Activated CD4-positive, alpha-beta memory T cell treated with anti-CD3 and anti-CD28 coated beads for 36 hours (primary cell): ENCODE measurements around the gene MYH10. TPM values are rescaled to one million over a fixed set of nuclear protein-coding genes. Genes with fewer than 3 reads are reported as not detected.

ENCODE experiments used
- CTCF ChIA-PET: fragments of 350-600 bp; sonication (Branson Sonifier 250); formaldehyde crosslinking; loops from one replicate; lab custom pipeline; 2021; ENCODE audit warnings: antibody characterized with exemption, inconsistent platforms; lab: Charles Lee
- POLR2A ChIA-PET: fragments of 350-600 bp; sonication (Branson Sonifier 250); formaldehyde crosslinking; loops from one replicate; lab custom pipeline; 2021; ENCODE audit warnings: antibody characterized with exemption; lab: Charles Lee
- DNase-seq: peaks from one replicate; pipeline ENCODE4 v3.0.0-alpha.2; 2020
- H3K27ac Mint-ChIP-seq: one replicate; pipeline ENCODE4 v1.8.0; 2021; ENCODE audit warnings: mixed read lengths
- H3K27me3 Mint-ChIP-seq: one replicate; pipeline ENCODE4 v1.8.0; 2021; ENCODE audit warnings: mixed read lengths
- H3K36me3 Mint-ChIP-seq: one replicate; pipeline ENCODE4 v1.8.0; 2021; ENCODE audit warnings: mixed read lengths
- H3K4me1 Mint-ChIP-seq: one replicate; pipeline ENCODE4 v1.8.0; 2021; ENCODE audit warnings: low read depth, mixed read lengths
- H3K4me3 Mint-ChIP-seq: one replicate; pipeline ENCODE4 v1.8.0; 2021; ENCODE audit warnings: mild to moderate bottlenecking, mixed read lengths
- H3K9me3 Mint-ChIP-seq: one replicate; pipeline ENCODE4 v1.8.0; 2021; ENCODE audit warnings: mixed read lengths
- intact Hi-C: fragments of 100-400 bp; cut with micrococcal nuclease; formaldehyde crosslinking; loops from one replicate; pipeline ENCODE4 v1.15.1; 2023
- total RNA-seq, 2 experiments: library from RNA; stranded (reverse); gene quantifications; one replicate each; pipeline ENCODE4 v1.2.3, GENCODE V29; 2021

MYH10 gene
- total RNA-seq, 2 experiments from 2014 or later, result 15.6 to 20.6 TPM

DNA sequence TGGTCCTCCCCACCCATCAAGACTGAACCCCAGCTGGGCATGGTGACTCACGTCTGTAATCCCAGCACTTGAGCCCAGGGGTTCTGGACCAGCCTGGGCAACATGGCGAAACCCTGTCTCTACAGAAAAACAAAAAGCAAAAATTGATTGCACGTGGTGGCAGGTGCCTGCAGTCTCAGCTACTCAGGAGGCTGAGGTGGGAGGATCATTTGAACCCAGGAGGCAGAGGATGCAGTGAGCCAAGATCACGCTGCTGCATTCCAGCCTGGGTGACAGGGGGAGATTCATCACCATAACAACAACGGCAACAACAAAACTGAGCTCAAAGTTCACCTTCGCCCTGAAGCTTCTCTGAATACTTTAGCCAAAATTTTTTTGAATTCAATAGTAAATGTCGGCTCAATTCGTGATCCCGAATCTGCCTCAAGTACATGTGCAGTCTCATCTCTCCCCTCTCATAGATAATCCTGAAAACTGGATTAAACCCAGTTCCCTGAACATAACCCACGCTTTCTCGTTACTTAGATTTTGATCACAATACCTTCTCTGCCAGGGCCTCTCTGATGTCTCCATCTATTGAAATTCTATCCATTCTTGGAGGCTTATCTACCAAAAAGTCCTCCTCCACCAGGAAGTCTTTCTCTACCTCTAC, 13.5 kb upstream of the MYH10 start:
- no peak overlapping the region for H3K4me3 Mint-ChIP-seq
- no peaks in the 10 kb centered on the region for H3K9me3 Mint-ChIP-seq
- POLR2A ChIA-PET, result no interaction called here
- CTCF ChIA-PET, result no interaction called here
- DNase-seq, result no peak
- H3K27me3 Mint-ChIP-seq, result peaks cover 16% of the 10 kb centered on the region
- no peak overlapping the region for H3K27ac Mint-ChIP-seq
- H3K4me1 Mint-ChIP-seq, result no peaks in the 10 kb centered on the region
- intact Hi-C loops, result no loop called here
- H3K36me3 Mint-ChIP-seq, result no peaks in the 10 kb centered on the region

DNA sequence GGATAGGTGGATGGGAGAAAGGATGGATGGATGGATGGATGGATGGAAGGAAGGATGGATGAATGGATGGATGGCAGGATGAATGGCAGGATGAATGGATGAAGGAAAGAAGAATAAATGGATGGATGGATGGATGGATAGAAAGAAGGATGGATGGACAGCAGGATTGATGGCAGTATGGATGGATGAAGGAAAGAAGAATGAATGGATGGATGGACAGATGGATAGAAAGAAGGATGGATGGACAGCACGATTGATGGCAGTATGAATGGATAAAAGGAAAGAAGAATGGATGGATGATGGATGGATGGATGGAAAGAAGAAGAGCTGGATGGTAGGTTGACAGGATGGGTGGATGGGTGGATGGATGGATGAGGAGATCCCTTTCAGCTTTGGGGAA, 9.2 kb upstream of the MYH10 start:
- intact Hi-C loops, result no loop called here
- Mint-ChIP-seq H3K4me1 (no peaks in the 10 kb centered on the region), H3K4me3 (no peak overlapping the region), H3K9me3 (no peaks in the 10 kb centered on the region), H3K36me3 (no peaks in the 10 kb centered on the region), H3K27ac (no peak overlapping the region), H3K27me3 (peaks cover 9% of the 10 kb centered on the region)
- ChIA-PET POLR2A (no interaction called here), CTCF (interaction anchor here (1.4 kb wide), 1 partner anchor 146 kb away, joined by 3 read pairs; no protein-coding TSS in a partner anchor)
- no peak for DNase-seq

DNA sequence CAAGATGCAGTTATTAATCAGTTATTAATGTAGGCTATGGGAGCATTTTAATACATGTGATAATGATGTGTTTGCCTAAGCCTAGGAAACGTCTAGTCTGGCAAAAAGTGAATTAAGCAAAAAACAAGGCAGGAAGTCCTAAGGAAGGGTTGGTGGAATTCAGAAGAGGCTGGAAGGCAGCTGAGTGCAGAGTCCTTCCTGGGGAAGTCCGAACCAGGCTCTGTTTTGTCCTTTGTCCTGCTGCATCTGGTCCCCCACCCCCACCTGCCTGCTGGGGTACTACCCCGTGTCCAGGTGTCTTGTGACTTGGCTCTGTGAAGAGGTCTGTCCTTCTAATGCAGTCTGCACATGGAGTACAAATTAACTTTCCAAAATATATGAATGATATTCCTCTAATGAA, 1.5 kb upstream of the MYH10 start:
- intact Hi-C loops, result no loop called here
- H3K27me3 Mint-ChIP-seq, result peaks cover 38% of the 10 kb centered on the region
- CTCF ChIA-PET, result interaction anchor here (1.6 kb wide), 1 partner anchor 114 kb away, joined by 4 read pairs; no protein-coding TSS in a partner anchor

DNA sequence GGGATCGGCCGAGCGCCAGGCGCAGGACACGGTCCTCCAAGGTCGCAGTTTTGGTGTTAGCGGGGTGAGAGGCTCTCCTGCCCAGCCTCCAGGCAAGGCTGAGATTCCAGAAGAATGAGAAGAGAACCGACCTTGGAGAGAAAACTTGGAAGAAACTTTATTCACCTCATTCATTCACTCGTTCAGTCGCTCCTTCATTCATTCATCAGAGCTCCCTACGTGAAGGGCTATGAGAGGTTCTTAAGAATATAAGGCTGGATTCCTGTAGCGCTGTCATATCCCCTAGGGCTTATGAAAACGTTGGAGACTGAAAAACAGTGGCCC, 991 bp upstream of the MYH10 start:
- POLR2A ChIA-PET, result interaction anchor here (0.6 kb wide), 1 partner anchor 14 kb away, joined by 4 read pairs; no protein-coding TSS in a partner anchor
- intact Hi-C loops, result loop anchor here (2.0 kb wide), 1 partner anchor 197 kb away; the partner anchor contains the start of gene NDEL1
- no peaks in the 10 kb centered on the region for H3K9me3 Mint-ChIP-seq
- peaks cover 36% of the 10 kb centered on the region for H3K27me3 Mint-ChIP-seq
- peak overlapping the region; percentile 63 for H3K4me3 Mint-ChIP-seq
- H3K4me1 Mint-ChIP-seq, result peaks cover 7% of the 10 kb centered on the region
- no peak for DNase-seq
- CTCF ChIA-PET, result interaction anchor here (1.0 to 1.6 kb wide), 3 partner anchors 114 to 221 kb away, joined by 3 to 5 read pairs (median 4); no protein-coding TSS in a partner anchor
- H3K27ac Mint-ChIP-seq, result no peak overlapping the region
- H3K36me3 Mint-ChIP-seq, result peaks cover 1% of the 10 kb centered on the region

More for the DNA sequence above, 1.5 kb upstream of the MYH10 start:
- H3K36me3 Mint-ChIP-seq, result peaks cover 1% of the 10 kb centered on the region
- POLR2A ChIA-PET, result no interaction called here
- no peaks in the 10 kb centered on the region for H3K9me3 Mint-ChIP-seq
- DNase-seq, result no peak
- H3K4me3 Mint-ChIP-seq, result no peak overlapping the region
- peaks cover 7% of the 10 kb centered on the region for H3K4me1 Mint-ChIP-seq
- H3K27ac Mint-ChIP-seq, result no peak overlapping the region

DNA sequence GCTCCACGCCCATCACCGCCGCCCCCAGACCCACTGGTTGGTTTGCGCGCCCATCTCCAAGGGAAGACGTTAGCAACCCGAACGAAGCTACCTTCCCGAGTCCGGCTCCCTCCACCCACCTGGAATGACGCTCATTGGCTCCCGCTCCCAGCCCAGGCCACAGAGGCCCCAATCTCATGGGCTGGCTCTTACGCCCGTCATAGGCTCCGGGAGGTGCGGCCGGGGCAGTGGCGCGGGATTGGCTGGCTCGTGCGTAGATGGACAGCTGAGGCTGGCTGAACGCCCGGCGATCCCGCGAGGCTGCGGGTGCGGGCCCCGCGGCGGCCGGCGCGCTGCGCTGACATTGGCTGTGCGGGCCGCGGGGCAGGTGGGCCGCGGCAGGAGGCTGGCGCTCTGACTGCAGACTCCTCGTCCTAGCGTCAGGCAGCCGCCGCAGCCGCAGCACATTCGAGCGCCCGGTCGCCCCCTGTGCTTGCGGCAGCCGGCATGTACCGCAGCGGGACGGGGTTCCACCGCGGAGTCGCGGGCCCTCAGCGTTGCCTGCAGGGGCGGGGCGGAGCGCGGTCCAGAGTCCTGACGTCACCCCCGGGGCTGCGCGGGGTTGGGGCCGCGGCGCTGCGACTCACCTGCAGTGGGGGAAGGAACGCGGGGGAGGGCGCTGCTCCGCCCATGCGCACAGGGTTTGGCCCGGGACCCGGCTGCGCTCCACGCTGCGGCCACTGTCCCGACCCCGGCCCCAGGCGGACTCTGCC, 453 bp upstream of the MYH10 start:
- CTCF ChIA-PET, result interaction anchor here (0.8 to 1.6 kb wide), 6 partner anchors 114 to 367 kb away, joined by 3 to 5 read pairs (median 4); partner anchors contain the start of gene NDEL1
- Mint-ChIP-seq H3K27ac (no peak overlapping the region), H3K36me3 (peaks cover 1% of the 10 kb centered on the region), H3K9me3 (no peaks in the 10 kb centered on the region), H3K4me3 (peak overlapping the region; percentile 95), H3K27me3 (peaks cover 34% of the 10 kb centered on the region), H3K4me1 (peaks cover 7% of the 10 kb centered on the region)
- POLR2A ChIA-PET, result interaction anchor here (0.6 to 1.0 kb wide), 4 partner anchors 14 to 298 kb away, joined by 3 to 4 read pairs (median 3); partner anchors contain the start of gene NDEL1
- intact Hi-C loops, result loop anchor here (1.0 to 2.0 kb wide), 2 partner anchors 196 to 248 kb away; partner anchors contain the start of genes NDEL1 and RPL26
- peak; percentile 96 for DNase-seq

DNA sequence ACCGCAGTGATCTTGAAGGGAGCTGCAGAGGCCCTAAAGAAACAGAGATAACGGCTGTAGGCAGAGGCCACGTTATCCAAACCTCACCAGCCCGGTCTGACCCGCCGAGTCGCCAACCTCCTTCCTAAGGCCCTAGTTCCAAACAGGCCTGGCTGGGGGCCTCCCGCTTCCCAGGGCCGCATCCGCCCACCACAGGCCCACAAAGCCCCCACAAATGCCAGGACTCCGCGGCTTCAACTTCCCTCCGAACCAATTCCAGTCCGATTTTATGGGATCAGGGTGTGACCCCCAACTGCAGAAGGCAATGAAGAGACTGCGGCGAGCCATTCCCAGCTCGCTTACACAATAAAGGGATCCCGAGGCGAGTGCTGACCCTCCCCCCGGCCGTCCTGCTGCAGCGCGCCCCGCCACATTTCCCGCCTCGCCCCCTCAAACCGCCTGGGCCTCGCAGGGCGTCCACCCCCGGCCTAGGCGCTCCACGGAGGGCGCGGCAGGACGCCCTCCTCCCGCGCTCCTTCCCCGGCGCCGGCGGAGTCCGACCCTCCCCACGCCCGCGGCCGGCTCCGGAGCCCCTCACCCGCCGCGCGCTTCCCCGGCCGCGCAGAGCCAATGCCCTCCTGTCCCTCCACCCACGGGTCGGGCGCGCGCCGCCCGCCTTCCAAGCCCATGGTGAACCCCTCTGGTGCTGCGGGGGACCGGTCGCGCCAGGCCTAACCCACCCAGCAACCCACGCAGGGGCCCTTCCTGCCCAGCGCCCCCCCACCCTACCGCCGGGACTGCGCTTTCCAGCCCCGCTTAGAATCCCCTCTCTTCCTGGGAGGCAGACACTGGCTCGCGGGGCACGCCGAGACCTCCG, 926 bp downstream of the MYH10 start:
- no peaks in the 10 kb centered on the region for H3K9me3 Mint-ChIP-seq
- peak overlapping the region; percentile 95 for H3K4me3 Mint-ChIP-seq
- peaks cover 7% of the 10 kb centered on the region for H3K4me1 Mint-ChIP-seq
- peaks cover 1% of the 10 kb centered on the region for H3K36me3 Mint-ChIP-seq
- ChIA-PET POLR2A (interaction anchor here (1.0 kb wide), 1 partner anchor 194 kb away, joined by 3 read pairs; the partner anchor contains the start of gene NDEL1), CTCF (no interaction called here)
- intact Hi-C loops, result loop anchor here (1.0 to 2.0 kb wide), 2 partner anchors 195 to 246 kb away; partner anchors contain the start of genes NDEL1 and RPL26
- peaks cover 34% of the 10 kb centered on the region for H3K27me3 Mint-ChIP-seq
- H3K27ac Mint-ChIP-seq, result no peak overlapping the region
- DNase-seq, result peak; percentile 31

DNA sequence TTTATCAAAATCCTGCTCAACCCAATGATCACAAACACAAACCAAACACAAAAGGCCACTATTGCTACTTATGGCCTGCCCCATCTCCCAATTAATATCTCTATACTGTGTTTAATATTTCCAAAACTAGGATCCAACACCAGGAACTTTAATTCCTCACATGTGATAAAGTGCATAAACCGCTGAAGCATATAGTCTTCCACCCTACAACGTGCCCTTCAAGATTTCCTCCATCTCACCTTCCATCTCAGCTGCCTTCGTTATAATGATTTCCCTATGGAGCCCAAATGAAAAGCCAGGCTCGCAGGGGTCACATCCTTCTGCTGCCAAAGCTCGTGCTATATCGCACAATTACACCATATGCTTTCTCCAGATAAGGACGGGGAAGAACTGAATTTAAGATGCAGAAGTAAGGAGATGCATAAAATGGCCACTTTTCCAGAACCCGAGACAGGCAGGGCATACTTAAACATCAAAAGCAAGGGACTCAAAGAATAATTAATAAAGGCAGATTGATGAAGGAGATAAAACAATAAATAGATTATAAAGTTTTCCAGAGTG, 1.8 kb downstream of the MYH10 start:
- H3K9me3 Mint-ChIP-seq, result no peaks in the 10 kb centered on the region

DNA sequence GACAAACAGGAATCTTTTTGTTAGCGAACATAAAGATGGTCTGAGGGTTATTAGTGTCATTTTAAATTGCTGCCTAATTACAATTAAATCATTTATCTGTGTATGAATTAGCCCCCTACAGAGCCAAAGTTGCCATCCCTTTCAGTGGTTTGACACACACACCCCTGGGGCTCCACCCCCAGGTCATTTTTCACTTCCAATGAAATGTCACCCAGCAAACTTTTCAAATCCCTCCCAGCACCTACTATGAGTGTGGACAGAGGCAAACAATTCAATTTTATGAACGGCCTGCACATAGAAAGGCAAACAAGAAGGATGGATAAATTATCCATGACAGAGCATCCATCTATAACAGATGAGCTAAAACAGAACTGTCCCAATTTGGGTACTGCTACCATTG, 2.4 kb downstream of the MYH10 start:
- Mint-ChIP-seq H3K36me3 (peaks cover 1% of the 10 kb centered on the region), H3K9me3 (no peaks in the 10 kb centered on the region), H3K4me3 (no peak overlapping the region), H3K4me1 (peaks cover 7% of the 10 kb centered on the region), H3K27ac (no peak overlapping the region), H3K27me3 (peaks cover 34% of the 10 kb centered on the region)
- no peak for DNase-seq
- POLR2A ChIA-PET, result no interaction called here
- CTCF ChIA-PET, result interaction anchor here (0.9 kb wide), 1 partner anchor 217 kb away, joined by 3 read pairs; no protein-coding TSS in a partner anchor
- intact Hi-C loops, result no loop called here

More for the DNA sequence above, 1.8 kb downstream of the MYH10 start:
- peaks cover 1% of the 10 kb centered on the region for H3K36me3 Mint-ChIP-seq
- H3K4me1 Mint-ChIP-seq, result peaks cover 7% of the 10 kb centered on the region
- CTCF ChIA-PET, result interaction anchor here (0.9 kb wide), 1 partner anchor 217 kb away, joined by 3 read pairs; no protein-coding TSS in a partner anchor
- no peak for DNase-seq
- intact Hi-C loops, result no loop called here
- POLR2A ChIA-PET, result no interaction called here
- peaks cover 36% of the 10 kb centered on the region for H3K27me3 Mint-ChIP-seq
- no peak overlapping the region for H3K4me3 Mint-ChIP-seq
- no peak overlapping the region for H3K27ac Mint-ChIP-seq

DNA sequence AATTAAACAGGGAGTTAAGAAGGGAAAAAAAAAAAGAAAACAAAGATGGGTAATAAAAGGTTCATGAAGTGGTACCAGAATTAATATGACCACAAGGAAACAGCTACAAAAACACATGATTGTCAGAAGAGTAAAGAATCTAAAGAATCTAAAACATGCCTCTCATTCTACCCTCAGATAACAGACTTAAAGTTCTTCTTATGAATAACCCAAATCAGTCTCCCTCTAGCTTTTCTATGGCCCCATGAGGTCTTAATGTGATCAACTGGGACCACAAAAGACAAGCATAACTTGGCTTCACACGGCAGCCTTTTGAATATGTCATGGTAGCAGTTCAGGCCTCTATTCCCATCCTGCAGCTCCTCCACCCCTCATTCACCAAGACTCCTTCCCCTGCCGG, 6.9 kb downstream of the MYH10 start:
- H3K27ac Mint-ChIP-seq, result no peak overlapping the region
- no peak overlapping the region for H3K4me3 Mint-ChIP-seq
- POLR2A ChIA-PET, result interaction anchor here (0.6 kb wide), 1 partner anchor 268 kb away, joined by 3 read pairs; no protein-coding TSS in a partner anchor

DNA sequence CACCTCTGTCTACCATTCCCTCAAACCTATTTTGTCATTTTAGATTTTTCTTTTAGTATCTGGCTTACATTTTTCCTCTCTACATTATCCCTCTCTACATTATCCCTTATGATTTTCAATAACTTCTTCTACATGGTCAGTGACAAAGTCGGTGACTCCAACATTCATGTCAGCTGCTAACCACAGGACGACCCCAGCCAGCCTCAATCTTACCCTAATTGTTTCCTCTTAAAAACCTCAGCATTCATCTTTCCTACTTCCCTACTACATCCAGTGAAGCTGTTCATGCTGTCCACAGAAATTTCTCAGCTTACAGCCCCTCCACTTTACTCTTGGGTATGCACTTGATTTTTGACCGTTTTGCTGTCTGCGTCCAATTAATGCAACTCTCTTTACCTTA, 8.3 kb downstream of the MYH10 start:
- POLR2A ChIA-PET, result no interaction called here
- Mint-ChIP-seq H3K4me1 (peaks cover 12% of the 10 kb centered on the region), H3K4me3 (no peak overlapping the region), H3K27ac (no peak overlapping the region), H3K9me3 (no peaks in the 10 kb centered on the region), H3K36me3 (no peaks in the 10 kb centered on the region), H3K27me3 (peaks cover 5% of the 10 kb centered on the region)
- intact Hi-C loops, result no loop called here
- DNase-seq, result no peak
- CTCF ChIA-PET, result no interaction called here

More for the DNA sequence above, 6.9 kb downstream of the MYH10 start:
- CTCF ChIA-PET, result no interaction called here
- Mint-ChIP-seq H3K4me1 (peaks cover 12% of the 10 kb centered on the region), H3K27me3 (peaks cover 16% of the 10 kb centered on the region), H3K36me3 (no peaks in the 10 kb centered on the region), H3K9me3 (no peaks in the 10 kb centered on the region)
- intact Hi-C loops, result no loop called here
- DNase-seq, result no peak

DNA sequence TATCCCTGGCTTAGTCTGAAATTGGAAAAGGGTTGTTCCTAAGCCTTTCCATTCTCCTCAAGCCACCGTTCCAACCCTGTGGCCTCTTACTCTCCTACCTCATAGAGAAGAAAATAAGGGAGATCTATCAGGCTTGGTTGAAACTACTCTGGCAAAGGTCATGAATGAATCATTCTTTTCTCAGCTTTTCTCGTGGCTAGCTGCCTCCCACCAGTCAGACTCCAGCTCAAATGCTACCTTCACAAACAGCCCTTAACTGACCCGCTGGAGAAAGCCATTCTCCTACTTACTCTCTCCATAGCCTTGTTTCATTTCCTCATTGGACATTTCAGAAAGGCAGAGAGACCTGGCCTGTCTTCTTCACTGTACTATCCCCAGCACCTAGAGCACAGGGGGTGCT, 8.9 kb downstream of the MYH10 start:
- Mint-ChIP-seq H3K4me1 (peaks cover 12% of the 10 kb centered on the region), H3K9me3 (no peaks in the 10 kb centered on the region), H3K27me3 (peaks cover 5% of the 10 kb centered on the region), H3K4me3 (no peak overlapping the region), H3K27ac (no peak overlapping the region), H3K36me3 (no peaks in the 10 kb centered on the region)
- CTCF ChIA-PET, result no interaction called here
- intact Hi-C loops, result no loop called here
- DNase-seq, result no peak
- POLR2A ChIA-PET, result no interaction called here
